ENCODE results near the gene PLEKHA7. TPM values are rescaled to one million over a fixed set of nuclear protein-coding genes. Genes with fewer than 3 reads are reported as not detected.
A peak's percentile ranks its signal among the peaks of the same experiment; 100 is the strongest.

The PLEKHA7 gene
- total RNA-seq, 1 donor from 2014 or later, result 1.8 TPM

DNA sequence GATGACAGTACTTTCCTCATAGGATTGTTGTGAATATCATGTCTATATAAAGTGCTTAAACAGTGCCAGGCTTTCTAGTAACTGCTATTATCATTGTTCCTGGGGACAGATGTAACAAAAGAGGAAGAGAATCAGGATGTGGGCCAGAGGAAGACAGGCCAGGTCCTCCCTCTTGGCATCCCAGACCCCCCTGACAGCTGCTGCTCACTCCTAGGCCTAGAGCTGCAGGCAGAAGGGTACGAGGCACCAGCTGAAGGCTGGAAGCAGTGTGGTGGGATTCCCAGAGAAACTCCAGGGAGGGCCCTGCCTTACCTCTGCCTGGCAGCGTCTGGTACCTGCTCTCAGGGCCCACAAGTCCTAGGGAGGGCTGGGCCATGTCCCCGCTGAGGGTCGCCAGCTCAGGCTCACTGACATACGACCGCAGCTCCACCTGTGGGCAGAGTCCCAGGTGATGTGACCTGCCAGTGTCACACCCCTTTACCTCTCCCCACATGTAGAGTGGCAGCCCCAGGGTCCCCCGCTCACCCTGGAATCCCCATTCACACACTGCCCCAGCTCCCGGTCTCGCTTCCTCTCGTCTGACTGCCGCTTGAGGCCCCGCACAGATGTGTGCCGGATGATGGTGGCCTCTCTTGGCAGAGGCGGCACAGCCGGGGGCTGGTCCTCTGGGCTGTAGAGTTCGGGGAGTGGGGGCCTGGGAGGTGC is 223.6 kb downstream of the PLEKHA7 start:
- no peak for DNase-seq (ENCODE audit: low read depth in 2 of 2)

- no peak for DNase-seq (ENCODE audit: low read depth in 2 of 2)
Observed at GRCh38 chr11:16789560-16790485, 224.4 kb downstream of the PLEKHA7 start.

GRCh38 chr11:16789063-16789420 is 225.2 kb downstream of the PLEKHA7 start:
- no peak for DNase-seq (ENCODE audit: low read depth in 2 of 2)

DNA sequence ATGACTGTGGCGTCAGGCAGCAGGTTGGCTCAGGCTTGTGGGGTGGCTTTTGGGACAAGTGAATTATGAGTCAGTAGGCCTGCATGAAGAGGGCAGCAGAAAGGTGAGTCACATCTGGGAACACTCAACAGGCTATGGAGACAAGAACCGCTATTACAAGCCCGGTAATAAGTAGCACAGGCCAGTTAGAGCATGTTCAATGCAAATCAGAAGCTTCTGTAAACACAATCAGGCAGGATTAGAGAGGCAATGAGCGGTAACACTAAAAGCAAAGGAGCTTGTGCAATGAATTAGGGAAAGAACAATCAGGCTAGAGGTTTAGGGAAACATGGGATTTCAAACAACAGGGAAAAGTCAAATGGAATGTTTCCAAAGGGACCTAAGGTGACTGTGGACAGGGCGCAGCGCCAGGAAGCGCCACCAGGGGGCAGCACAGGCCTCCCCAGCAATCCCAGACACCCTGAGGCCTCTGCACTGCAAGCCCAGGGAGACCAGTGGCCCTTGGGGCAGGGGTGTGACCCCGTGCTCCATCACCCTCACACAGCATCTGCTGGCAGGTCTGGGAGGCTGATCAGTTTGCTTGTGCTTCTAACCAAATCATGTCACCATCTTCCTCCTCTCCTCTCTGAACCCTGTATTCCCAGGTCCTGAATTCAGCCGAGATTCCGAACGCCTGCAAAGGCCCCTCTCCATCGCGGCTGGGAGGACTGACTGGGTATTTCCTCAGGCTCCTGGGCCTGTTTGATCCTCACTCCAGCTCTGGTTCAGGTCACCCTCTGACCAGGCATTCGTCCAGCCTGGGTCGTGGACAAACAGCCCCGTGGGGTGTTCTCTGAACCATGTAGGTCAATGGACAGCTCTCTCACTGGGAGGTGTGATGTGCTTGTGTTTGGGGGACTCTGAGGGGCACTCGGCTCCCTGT is 225.8 kb downstream of the PLEKHA7 start:
- DNase-seq (ENCODE audit: low read depth in 2 of 2), result peak; percentile 81 to 82

- DNase-seq (ENCODE audit: low read depth in 2 of 2), result peak; percentile 75 to 80
Observed at GRCh38 chr11:16787035-16787742, 227.0 kb downstream of the PLEKHA7 start.

DNA sequence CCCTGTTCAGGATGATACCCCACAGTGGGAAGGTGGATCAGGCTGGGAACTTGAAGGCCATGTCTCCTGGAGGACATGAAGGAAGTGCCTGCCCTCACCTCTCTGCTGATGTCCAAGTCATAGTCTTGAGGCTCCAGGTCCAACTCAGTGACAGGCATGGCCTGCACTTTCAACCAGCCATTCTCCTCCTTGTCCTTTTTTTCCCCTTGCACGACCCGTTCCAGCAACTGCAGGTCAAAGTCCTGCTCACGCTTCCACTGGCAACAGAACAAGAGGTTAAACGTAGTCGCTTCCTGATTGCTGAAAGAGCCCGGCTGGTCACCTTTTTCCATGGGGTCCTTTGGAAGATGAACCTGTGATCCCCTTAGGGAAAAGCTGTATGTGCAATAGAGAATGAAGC is 228.1 kb downstream of the PLEKHA7 start:
- DNase-seq (ENCODE audit: low read depth in 2 of 2), result no peak

GRCh38 chr11:16785520-16786128 is 228.6 kb downstream of the PLEKHA7 start:
- peak; percentile 60 to 77 for DNase-seq (ENCODE audit: low read depth in 2 of 2)

- DNase-seq (ENCODE audit: low read depth in 2 of 2), result no peak
Observed at GRCh38 chr11:16784666-16785065, 229.5 kb downstream of the PLEKHA7 start.

- DNase-seq (ENCODE audit: low read depth in 2 of 2), result no peak
Observed at GRCh38 chr11:16784097-16784496, 230.1 kb downstream of the PLEKHA7 start.

DNA sequence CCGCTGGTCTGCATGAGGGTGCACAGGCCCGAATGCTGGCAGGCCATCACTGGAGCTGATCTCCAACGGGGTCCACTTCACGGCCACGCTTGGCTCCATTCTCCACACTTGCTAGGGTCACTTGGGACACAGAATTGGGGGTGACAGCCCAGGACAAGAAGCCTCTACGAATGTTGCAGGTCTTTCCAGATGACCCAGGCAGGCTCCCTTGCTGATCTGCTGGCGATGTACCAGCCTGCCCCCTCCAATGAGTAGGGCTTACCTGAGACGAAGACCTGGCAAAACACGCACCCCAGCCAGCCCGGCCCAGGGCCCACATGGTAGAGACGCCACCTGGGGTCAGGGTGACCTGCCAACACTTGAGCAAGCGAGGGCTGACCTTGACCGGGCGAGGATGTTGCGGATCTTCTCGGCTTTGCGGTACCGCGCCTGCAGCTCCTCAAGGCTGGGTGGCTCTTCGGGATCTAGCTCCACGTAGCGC is 230.9 kb downstream of the PLEKHA7 start:
- no peak for DNase-seq (ENCODE audit: low read depth in 2 of 2)

DNA sequence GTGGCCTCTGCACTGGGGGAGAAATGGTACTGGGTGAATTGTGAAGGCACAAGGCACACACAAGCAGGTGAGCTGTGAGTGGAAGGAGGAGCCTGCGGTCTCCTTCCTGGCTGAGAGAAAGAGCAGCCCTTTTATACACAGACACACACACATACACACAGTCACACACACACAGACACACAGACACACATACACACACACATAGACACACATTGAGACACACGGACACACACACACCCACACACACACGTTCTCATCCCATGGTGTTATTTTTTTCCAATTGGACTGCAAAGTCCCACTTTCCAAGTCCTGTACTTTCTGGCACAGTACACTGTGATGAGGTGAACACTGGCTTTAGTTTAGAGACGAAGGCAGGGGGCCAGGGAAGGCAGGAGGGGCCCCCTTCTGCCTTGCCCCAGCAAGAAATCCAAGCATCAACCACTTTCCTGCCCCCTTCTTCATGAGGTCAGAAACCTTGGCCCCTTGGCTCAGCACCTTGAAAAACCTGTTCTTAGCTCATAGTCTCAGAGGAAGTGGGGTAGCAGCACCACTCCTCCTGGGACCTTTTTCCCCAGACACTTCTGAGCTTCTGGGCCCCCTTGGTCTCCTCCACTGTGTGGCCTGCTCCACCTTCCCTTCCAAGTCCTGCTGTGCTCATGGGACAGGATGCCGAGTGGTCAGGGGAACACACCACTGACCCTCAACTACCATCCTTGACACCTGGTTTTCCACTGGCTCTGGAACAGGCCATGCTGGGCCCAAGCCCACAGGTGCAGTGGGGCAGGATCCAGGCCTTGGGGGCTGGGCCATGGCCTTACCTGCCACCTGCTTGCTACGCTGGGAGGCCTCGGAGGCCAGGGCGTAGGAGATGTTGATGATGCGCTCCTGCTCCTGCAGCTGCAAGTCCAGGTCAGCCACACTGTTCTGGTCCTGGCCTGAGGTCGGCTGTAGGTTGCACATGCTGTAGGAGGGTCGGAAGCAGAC is 232.0 kb downstream of the PLEKHA7 start:
- no peak for DNase-seq (ENCODE audit: low read depth in 2 of 2)

DNA sequence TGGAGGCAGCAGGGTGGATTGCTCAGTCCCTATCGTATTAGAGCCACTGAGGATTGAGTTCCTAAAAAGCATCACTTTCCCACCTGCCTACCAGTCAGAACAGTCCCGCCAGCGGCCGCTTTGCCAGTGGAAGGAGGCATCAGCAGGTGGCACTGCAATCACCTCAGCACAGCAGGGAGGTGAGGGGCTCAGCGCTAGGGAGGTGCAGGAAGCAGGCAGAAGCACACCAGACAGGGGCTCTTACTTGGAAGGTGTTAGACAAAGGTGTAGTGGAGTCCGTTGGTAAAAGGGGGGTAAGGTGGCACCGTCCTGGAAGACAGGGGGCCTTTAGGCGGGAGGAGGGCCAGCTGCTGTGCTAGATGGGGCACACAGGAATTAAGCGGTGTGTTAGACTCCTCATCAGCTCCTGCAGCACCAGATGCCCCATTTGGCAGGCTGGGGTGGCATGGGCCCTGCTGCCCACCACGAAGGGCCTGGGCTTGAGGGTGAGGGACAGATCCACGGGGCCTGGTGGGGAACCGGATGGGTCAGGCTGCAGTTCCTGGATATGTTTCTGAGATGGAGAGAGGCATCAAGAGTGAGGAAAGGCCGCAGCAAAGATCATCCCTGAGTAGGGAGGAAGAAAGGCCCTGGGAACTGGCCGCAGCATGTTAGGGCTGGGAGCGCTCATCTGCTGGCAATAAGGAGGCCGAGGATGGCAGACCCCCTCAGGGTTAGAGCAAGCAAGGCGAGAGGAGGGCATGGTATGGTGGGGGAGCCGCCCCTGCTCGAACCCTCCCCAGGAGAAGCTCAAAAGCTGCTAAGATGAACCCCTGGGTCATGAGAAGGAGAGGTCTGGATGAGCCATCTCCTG is 233.3 kb downstream of the PLEKHA7 start:
- no peak for DNase-seq (ENCODE audit: low read depth in 2 of 2)

GRCh38 chr11:16780146-16780545 is 234.1 kb downstream of the PLEKHA7 start:
- DNase-seq (ENCODE audit: low read depth in 2 of 2), result no peak

GRCh38 chr11:16779436-16779835 is 234.8 kb downstream of the PLEKHA7 start:
- no peak for DNase-seq (ENCODE audit: low read depth in 2 of 2)

- DNase-seq (ENCODE audit: low read depth in 2 of 2), result no peak
Observed at GRCh38 chr11:16778876-16779275, 235.3 kb downstream of the PLEKHA7 start.

GRCh38 chr11:16778286-16778685 is 235.9 kb downstream of the PLEKHA7 start:
- DNase-seq (ENCODE audit: low read depth in 2 of 2), result no peak

DNA sequence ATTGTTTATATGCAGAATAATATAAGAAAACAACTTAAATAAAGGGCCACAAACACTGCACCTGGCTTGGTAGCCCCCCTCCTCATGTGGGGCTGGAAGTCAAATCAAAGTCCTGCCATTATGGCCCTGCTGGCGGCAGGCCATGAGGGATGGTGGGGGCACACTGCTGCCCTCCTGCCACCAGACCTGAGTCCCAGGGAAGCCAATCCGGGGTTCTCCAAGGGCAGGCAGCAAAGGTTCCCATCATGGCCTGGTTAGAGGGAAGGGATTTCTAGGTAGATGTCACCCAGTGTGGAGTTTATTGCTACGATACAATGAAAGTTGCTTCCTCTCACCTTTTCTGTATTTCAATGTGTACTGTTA is 236.6 kb downstream of the PLEKHA7 start:
- no peak for DNase-seq (ENCODE audit: low read depth in 2 of 2)
